CD4-positive, alpha-beta T cell treated with Interleukin-15 for 4 hours (primary cell): ENCODE data around the gene PROSER3.

Experiments used
- DNase-seq: peaks from one replicate; pipeline ENCODE4 v3.0.0-alpha.2; 2020; ENCODE audit warnings: low spot score

PROSER3 gene

GRCh38 chr19:35738887-35739229 lies 19.1 kb upstream of the PROSER3 start:
- DNase-seq = no peak

GRCh38 chr19:35739275-35740107 lies 18.5 kb upstream of the PROSER3 start:
- DNase-seq = no peak

- DNase-seq = no peak
Observed at GRCh38 chr19:35740108-35740422, 17.9 kb upstream of the PROSER3 start.

DNA sequence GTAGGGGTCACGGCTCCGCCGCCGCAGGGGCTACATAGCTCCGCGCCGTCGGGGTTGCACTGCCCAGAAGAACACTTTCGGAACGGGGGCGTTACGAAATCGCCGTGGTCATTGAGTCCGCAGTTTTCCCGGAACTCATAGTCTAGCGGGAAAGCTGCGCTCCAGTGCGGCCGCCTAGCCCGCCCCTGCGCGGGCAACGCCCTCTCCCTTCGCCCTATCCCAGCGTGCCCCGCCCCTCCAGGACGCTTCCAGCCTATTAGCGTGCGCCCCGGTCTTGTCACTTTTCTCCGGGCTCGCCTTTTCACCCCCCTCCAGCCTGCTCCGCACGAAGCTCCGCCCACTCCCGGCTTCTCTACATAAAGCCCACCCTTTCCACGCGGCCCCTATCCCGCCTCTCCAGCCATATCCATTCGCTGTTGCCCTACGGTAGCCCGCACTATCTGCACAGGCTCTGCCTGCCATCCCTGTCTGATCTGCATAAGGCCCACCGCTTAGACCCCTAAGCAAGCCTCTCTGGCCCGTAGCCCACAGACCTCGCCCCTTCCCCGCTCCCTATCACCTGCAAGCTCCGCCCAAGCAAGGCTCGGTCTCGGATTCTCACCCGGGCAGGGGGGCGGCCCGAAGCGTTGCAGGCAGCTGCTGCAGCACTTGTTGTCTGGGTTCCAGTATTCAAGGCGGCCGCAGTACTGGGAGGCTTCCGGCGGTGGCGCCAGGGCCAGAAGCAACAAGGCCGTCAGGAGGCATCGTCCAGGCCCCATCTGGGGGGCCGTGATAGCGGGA lies 17.4 kb upstream of the PROSER3 start:
- peak; percentile 93 for DNase-seq

- DNase-seq = no peak
Observed at GRCh38 chr19:35741203-35741515, 16.8 kb upstream of the PROSER3 start.

DNA sequence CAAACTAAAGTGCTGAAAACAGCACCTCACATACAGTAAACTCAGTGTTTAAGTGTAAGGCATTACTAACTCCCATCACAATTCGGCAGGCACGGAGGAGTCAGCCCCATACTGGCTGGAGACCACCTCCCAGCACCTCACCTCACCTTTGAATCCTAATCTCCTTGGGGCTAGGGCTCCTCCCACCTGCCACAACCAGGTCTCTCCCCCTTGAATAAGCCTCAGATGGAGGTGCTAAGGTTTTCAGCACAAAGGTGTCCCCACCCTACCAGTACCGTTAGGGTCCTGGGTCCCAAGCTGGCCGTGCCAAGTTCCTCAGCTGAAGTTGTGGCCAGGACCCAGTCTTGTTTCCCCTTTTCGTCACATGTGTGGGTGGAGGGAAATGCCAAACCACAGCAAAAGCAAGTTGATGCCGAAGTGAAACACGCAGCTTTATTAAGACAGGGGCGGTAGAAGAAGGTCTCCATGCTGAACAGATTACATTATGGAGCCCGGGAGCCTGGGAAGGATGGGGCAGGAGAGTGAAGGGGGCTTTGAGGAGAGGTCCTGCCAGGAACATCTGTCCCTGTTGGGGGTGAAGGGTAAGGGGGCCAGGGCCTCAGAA lies 15.8 kb upstream of the PROSER3 start, which contains the start of gene IGFLR1:
IGFLR1 (minus strand) TSS at position 332 of the 604 bp plus-strand sequence. CDS start 1,272 bp downstream, outside the sequence.
- DNase-seq = peak; percentile 69

GRCh38 chr19:35743640-35744429 lies 14.1 kb upstream of the PROSER3 start:
- DNase-seq = no peak

- peak; percentile 95 for DNase-seq
Observed at GRCh38 chr19:35744430-35745327, 13.3 kb upstream of the PROSER3 start.

DNA sequence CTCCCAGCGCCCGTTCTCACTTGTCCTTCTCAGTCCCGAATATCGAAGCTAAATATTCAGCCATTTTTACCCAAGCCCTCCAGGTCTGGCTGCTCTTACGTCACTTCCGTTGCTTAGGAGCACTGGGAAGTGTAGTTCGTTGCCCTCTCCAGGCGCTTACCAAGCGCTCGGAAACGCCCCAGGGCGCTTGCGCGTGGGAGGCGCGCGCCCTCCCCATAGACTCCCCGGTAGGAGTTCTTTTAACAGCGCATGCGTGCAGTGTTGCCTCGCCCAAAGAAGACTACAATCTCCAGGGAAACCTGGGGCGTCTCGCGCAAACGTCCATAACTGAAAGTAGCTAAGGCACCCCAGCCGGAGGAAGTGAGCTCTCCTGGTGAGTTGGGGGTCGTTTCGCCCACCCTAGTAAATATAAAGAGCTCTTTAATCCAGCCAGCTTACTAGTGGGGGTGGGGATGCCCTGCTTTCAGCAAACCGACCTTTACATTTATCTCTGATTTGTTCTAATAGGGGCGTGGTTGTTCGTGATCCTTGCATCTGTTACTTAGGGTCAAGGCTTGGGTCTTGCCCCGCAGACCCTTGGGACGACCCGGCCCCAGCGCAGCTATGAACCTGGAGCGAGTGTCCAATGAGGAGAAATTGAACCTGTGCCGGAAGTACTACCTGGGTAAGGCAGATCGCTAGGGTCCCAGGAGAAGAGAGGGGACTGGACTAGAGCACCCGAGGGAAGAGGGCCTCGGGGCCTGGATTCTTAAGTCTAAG lies 12.5 kb upstream of the PROSER3 start, which contains the start of the genes PSENEN and U2AF1L4:
PSENEN (plus strand) TSS at position 324 of the 759 bp plus-strand sequence; CDS start at position 604, 280 bp downstream.
U2AF1L4 (minus strand) TSS at position 91 of the 759 bp plus-strand sequence; CDS start at position 64, 27 bp downstream.
- peak; percentile 99 for DNase-seq

GRCh38 chr19:35746087-35746462 lies 11.9 kb upstream of the PROSER3 start:
- no peak for DNase-seq

GRCh38 chr19:35746531-35746930 lies 11.4 kb upstream of the PROSER3 start:
- DNase-seq = no peak

DNA sequence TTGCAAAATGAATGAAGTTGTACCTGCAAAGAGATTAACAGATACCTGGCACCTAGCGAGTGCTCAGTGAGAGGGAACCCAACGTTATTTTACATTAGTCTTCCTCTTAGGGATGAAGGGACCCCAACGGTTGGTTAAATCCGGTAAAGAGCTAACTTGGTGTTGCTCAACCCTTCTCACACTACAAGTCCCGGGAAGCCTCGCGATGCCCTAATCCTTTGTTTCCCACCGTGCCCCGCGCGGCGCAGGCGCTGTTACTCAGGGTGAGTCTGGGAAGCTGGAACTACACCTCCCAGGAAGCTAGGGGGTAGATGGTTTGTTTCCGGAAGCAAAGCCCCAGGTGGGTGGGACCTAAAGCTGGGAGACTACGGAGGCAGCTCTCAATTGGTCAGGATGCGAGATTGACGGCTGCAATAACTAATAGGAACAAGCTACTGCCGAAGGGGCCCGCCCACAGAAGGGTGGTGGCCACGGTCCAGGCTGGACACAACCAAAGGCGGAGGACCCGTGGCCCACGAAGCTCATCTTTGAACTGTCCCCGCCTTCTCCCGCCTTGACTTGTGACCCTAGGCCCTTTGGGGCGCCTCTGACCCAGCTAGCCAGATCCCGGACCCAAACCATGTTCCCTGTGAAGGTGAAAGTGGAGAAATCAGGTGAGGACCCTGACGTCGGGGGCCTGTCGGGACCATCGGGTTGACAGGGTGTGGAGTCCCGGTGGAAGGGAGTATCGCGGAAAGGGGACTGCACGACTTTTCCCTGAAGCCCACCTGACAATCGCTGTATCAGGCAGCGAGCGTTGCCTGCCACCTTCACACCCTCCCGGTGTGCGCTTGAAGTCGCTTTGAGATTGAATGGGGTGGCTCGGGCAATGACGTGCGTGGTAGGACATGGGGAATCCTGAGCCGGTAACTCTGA lies 9.6 kb upstream of the PROSER3 start, which contains the start of gene LIN37:
LIN37 (plus strand) TSS at position 471 of the 915 bp plus-strand sequence; CDS start at position 620, 149 bp downstream.
- peak; percentile 99 for DNase-seq

- no peak for DNase-seq
Observed at GRCh38 chr19:35750167-35750566, 7.8 kb upstream of the PROSER3 start.

DNA sequence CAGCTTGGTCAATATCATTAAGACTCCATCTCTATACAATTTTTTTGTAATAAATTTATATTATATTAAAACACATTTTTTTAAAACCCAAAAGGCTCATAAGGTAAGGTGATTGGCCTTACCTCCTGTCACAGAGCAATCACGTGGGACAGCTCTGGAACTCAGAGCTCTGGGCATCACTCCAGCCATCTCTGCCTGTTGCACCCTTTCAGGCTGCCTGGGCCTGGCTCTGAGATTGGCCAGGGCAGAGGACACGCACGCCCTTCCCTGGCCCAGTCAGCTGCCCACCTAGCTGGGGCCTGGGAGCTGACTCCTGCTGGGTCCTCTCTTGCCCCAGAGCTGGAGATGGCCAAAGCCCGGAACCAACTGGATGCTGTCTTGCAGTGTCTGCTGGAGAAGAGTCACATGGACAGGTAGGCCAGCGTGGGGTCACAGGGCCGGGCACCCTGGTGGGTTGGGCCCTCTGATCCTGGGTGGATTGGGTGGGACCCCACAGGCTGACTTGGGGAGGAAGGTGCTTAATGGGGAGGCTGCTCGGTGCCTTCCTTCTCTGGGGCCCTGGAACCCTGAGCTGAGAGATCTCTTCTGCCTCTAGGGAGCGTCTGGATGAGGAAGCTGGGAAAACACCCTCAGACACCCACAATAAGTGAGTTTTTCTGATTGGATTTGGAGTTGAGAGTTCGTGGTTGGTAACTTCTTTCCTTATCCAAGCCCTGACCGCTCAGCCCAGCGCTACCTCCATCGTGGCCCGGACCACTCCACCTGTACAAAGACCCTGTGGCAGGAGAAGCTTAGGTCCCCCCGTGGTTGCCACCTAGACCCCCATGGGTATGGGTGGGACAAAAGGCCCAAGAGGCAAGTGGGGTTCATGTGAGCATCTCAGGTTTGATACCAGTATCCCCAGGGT lies 5.9 kb upstream of the PROSER3 start:
- no peak for DNase-seq

- no peak for DNase-seq
Observed at GRCh38 chr19:35752746-35753350, 5.1 kb upstream of the PROSER3 start.

DNA sequence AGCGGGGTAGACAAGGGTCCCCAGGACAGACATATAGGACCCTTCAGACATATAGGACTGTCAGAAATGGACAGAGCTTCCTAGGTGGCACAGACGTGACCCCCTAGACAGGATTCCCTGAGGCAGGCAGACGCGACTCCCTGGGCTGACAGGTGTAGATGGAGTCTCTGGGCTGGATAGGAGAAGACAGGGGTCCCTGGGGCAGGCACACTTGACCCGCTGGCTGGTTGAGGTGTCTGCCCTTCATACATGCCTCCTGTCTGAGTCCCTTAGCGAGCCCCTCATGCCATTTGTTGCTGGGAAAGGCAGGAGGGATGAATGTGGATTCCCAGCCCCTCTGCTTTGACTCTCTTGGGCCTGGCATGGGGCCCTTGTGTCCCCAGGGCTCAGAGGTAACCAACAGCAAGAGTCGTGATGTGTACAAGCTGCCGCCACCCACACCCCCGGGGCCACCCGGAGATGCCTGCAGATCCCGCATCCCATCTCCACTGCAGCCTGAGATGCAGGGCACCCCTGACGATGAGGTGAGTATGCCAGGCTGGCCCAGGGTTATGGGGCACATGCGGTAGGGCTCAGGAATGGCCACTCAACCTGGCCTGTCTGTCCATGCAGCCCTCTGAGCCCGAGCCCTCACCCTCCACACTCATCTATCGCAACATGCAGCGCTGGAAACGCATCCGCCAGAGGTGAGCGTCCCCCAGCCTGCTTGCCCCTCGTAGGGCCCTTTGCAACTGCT lies 4.2 kb upstream of the PROSER3 start:
- no peak for DNase-seq
